ENCODE measurements around the gene SLC9A4. TPM values are rescaled to one million over a fixed set of nuclear protein-coding genes. Genes with fewer than 3 reads are reported as not detected.

SLC9A4 gene
- total RNA-seq, 1 donor from 2014 or later, result 7.9 TPM

DNA sequence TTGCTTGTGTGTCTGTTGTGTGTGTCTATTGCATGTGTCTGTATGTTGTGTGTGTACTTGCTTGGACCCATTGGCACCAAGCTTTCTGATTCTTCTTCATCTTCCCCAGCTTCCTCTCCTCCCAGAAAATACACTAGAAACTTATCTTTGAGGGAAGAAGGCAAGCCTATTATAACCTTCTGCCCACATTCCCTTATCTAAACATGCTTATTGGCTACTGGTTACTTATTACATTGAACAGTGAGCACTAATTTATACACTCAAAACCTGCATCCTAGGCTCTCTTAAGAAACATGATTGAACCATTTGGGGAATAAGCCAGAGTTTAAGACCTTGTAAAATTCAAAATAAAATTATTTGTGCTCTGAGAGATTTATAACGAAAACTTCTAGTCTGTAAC lies 26.5 kb downstream of the SLC9A4 start:
- Mint-ChIP-seq H3K27me3 (no peaks in the 10 kb centered on the region), H3K9me3 (peaks cover 4% of the 10 kb centered on the region), H3K4me3 (no peak overlapping the region), H3K4me1 (ENCODE audit: unreplicated experiment) (no peaks in the 10 kb centered on the region), H3K27ac (no peak overlapping the region), H3K36me3 (no peaks in the 10 kb centered on the region)
- TF ChIP-seq, protein P1, sequence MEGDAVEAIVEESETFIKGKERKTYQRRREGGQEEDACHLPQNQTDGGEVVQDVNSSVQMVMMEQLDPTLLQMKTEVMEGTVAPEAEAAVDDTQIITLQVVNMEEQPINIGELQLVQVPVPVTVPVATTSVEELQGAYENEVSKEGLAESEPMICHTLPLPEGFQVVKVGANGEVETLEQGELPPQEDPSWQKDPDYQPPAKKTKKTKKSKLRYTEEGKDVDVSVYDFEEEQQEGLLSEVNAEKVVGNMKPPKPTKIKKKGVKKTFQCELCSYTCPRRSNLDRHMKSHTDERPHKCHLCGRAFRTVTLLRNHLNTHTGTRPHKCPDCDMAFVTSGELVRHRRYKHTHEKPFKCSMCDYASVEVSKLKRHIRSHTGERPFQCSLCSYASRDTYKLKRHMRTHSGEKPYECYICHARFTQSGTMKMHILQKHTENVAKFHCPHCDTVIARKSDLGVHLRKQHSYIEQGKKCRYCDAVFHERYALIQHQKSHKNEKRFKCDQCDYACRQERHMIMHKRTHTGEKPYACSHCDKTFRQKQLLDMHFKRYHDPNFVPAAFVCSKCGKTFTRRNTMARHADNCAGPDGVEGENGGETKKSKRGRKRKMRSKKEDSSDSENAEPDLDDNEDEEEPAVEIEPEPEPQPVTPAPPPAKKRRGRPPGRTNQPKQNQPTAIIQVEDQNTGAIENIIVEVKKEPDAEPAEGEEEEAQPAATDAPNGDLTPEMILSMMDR (conservative IDR thresholded peaks at IDR 0.05), result no peak
- no peak for DNase-seq (ENCODE audit: extremely low spot score, unreplicated experiment)

DNA sequence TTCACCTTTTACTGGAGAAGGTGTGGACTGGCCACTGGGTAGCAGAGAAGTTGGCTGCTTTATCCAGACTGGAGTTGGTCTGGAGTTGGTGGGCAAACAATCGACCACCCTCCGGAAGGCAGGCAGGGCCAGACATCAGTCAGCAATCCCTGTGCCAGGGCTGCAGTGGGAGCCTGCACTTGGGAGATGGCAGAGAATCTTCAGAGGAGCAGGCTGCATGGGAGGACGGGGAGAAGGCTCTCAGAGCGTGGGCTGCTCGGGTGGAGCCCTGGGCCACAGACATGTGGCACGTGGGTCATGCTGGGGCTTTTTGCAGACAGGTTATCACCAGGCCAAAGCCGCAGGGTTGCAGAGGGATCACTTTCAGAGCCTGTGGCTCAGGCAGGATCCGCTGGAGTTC lies 29.6 kb downstream of the SLC9A4 start:
- Mint-ChIP-seq H3K9me3 (no peaks in the 10 kb centered on the region), H3K4me1 (ENCODE audit: unreplicated experiment) (no peaks in the 10 kb centered on the region), H3K4me3 (no peak overlapping the region), H3K27me3 (peaks cover 3% of the 10 kb centered on the region), H3K36me3 (no peaks in the 10 kb centered on the region), H3K27ac (no peak overlapping the region)
- DNase-seq (ENCODE audit: extremely low spot score, unreplicated experiment), result no peak
- TF ChIP-seq, protein P1 (conservative IDR thresholded peaks at IDR 0.05), result no peak

GRCh38 chr2:102504833-102505232 lies 31.8 kb downstream of the SLC9A4 start:
- H3K27ac Mint-ChIP-seq, result no peak overlapping the region
- no peaks in the 10 kb centered on the region for H3K9me3 Mint-ChIP-seq

GRCh38 chr2:102505290-102505689 lies 32.3 kb downstream of the SLC9A4 start:
- Mint-ChIP-seq H3K4me3 (no peak overlapping the region), H3K36me3 (no peaks in the 10 kb centered on the region), H3K9me3 (no peaks in the 10 kb centered on the region), H3K27me3 (peaks cover 3% of the 10 kb centered on the region), H3K27ac (no peak overlapping the region), H3K4me1 (ENCODE audit: unreplicated experiment) (no peaks in the 10 kb centered on the region)
- TF ChIP-seq, protein P1 (conservative IDR thresholded peaks at IDR 0.05), result no peak
- DNase-seq (ENCODE audit: extremely low spot score, unreplicated experiment), result no peak

More at GRCh38 chr2:102504833-102505232, 31.8 kb downstream of the SLC9A4 start:
- peaks cover 3% of the 10 kb centered on the region for H3K27me3 Mint-ChIP-seq
- TF ChIP-seq, protein P1 (conservative IDR thresholded peaks at IDR 0.05), result no peak
- no peaks in the 10 kb centered on the region for H3K4me1 Mint-ChIP-seq (ENCODE audit: unreplicated experiment)
- no peaks in the 10 kb centered on the region for H3K36me3 Mint-ChIP-seq
- no peak overlapping the region for H3K4me3 Mint-ChIP-seq
- DNase-seq (ENCODE audit: extremely low spot score, unreplicated experiment), result no peak

- peaks cover 3% of the 10 kb centered on the region for H3K27me3 Mint-ChIP-seq
- no peaks in the 10 kb centered on the region for H3K4me1 Mint-ChIP-seq (ENCODE audit: unreplicated experiment)
- H3K36me3 Mint-ChIP-seq, result no peaks in the 10 kb centered on the region
- H3K27ac Mint-ChIP-seq, result no peak overlapping the region
- DNase-seq (ENCODE audit: extremely low spot score, unreplicated experiment), result no peak
- no peak overlapping the region for H3K4me3 Mint-ChIP-seq
- TF ChIP-seq, protein P1 (conservative IDR thresholded peaks at IDR 0.05), result no peak
- no peaks in the 10 kb centered on the region for H3K9me3 Mint-ChIP-seq
These were observed 33.7 kb downstream of the SLC9A4 start for GRCh38 chr2:102506743-102507142.

GRCh38 chr2:102508863-102509262 lies 35.8 kb downstream of the SLC9A4 start:
- TF ChIP-seq, protein P1 (conservative IDR thresholded peaks at IDR 0.05), result no peak
- H3K9me3 Mint-ChIP-seq, result no peaks in the 10 kb centered on the region
- H3K27me3 Mint-ChIP-seq, result peaks cover 3% of the 10 kb centered on the region
- H3K36me3 Mint-ChIP-seq, result no peaks in the 10 kb centered on the region
- H3K4me3 Mint-ChIP-seq, result no peak overlapping the region
- no peaks in the 10 kb centered on the region for H3K4me1 Mint-ChIP-seq (ENCODE audit: unreplicated experiment)
- no peak for DNase-seq (ENCODE audit: extremely low spot score, unreplicated experiment)
- H3K27ac Mint-ChIP-seq, result no peak overlapping the region

Measured in type B pancreatic cell (in vitro differentiated cells).